Suprapubic skin (tissue), 3 donors: Measurements from ENCODE around the gene RHOB.

Experiments used
- CTCF ChIP-seq, 2 donors: fragments of 200-600 bp in 1 of 2; fragments of 450-650 bp in 1 of 2; sonication (generic) in 1 of 2; IDR thresholded peaks; one replicate each; pipeline ENCODE4 v1.5.1; 2016 to 2019; ENCODE audit warnings: antibody characterized with exemption in 2 of 2, mild to moderate bottlenecking in 1 of 2, moderate library complexity in 1 of 2
- EP300 ChIP-seq: sonication (generic); formaldehyde crosslinking; IDR thresholded peaks from one replicate; pipeline ENCODE4 v1.6.1; 2017; ENCODE audit warnings: antibody characterized with exemption
- POLR2A ChIP-seq, 2 donors: fragments of 450-650 bp; IDR thresholded peaks; one replicate each; pipeline ENCODE4 v1.6.1; 2017; ENCODE audit warnings: antibody characterized with exemption in 2 of 2, mild to moderate bottlenecking in 2 of 2, moderate library complexity in 2 of 2

GRCh38 chr2:20414806-20415205 is 32.1 kb upstream of the RHOB start:
- TF ChIP-seq CTCF (IDR thresholded peaks at IDR 0.05) (no peak), POLR2A (IDR thresholded peaks at IDR 0.05) (no peak), EP300 (no peak)
